ENCODE measurements around the gene ZNF107. TPM values are rescaled to one million over a fixed set of nuclear protein-coding genes. Genes with fewer than 3 reads are reported as not detected.

Gene ZNF107
- total RNA-seq, 1 donor from 2014 or later: 50.5 TPM

- DNase-seq (no peak), ATAC-seq (ENCODE audit: low read depth) (no peak)
- POLR2A ChIA-PET: no interaction called here
- no peaks in the 10 kb centered on the region for H3K4me1 Mint-ChIP-seq
- CTCF ChIA-PET: no interaction called here
- no peak overlapping the region for H3K27ac Mint-ChIP-seq
- no peak overlapping the region for H3K4me3 Mint-ChIP-seq
- H3K9me3 Mint-ChIP-seq: peaks cover 13% of the 10 kb centered on the region
- TF ChIP-seq CTCF (IDR thresholded peaks at IDR 0.05): no peak
- no peaks in the 10 kb centered on the region for H3K27me3 Mint-ChIP-seq
- intact Hi-C loops (cut with micrococcal nuclease): no loop called here
- H3K36me3 Mint-ChIP-seq (ENCODE audit: low read depth): peaks cover 6% of the 10 kb centered on the region
These were observed 81.9 kb downstream of the ZNF107 start for GRCh38 chr7:64747802-64748201.

- peaks cover 7% of the 10 kb centered on the region for H3K9me3 Mint-ChIP-seq
- POLR2A ChIA-PET: no interaction called here
- ATAC-seq (ENCODE audit: low read depth) (no peak), DNase-seq (no peak)
- no peaks in the 10 kb centered on the region for H3K36me3 Mint-ChIP-seq (ENCODE audit: low read depth)
- TF ChIP-seq CTCF (IDR thresholded peaks at IDR 0.05): no peak
- intact Hi-C loops (cut with micrococcal nuclease): no loop called here
- CTCF ChIA-PET: no interaction called here
- no peak overlapping the region for H3K27ac Mint-ChIP-seq
- H3K27me3 Mint-ChIP-seq: no peaks in the 10 kb centered on the region
- no peaks in the 10 kb centered on the region for H3K4me1 Mint-ChIP-seq
- no peak overlapping the region for H3K4me3 Mint-ChIP-seq
These were observed 87.1 kb downstream of the ZNF107 start for GRCh38 chr7:64753032-64753431.

- Mint-ChIP-seq H3K36me3 (ENCODE audit: low read depth) (no peaks in the 10 kb centered on the region), H3K27me3 (no peaks in the 10 kb centered on the region), H3K4me1 (no peaks in the 10 kb centered on the region), H3K27ac (no peak overlapping the region), H3K4me3 (no peak overlapping the region), H3K9me3 (peaks cover 4% of the 10 kb centered on the region)
- intact Hi-C loops (cut with micrococcal nuclease): no loop called here
- TF ChIP-seq CTCF (IDR thresholded peaks at IDR 0.05): no peak
- ChIA-PET POLR2A (no interaction called here), CTCF (no interaction called here)
- no peak for DNase-seq
- ATAC-seq (ENCODE audit: low read depth): no peak
These were observed 89.9 kb downstream of the ZNF107 start for GRCh38 chr7:64755865-64756264.

- ChIA-PET POLR2A (no interaction called here), CTCF (no interaction called here)
- Mint-ChIP-seq H3K9me3 (peaks cover 3% of the 10 kb centered on the region), H3K36me3 (ENCODE audit: low read depth) (no peaks in the 10 kb centered on the region), H3K4me1 (no peaks in the 10 kb centered on the region), H3K27ac (no peak overlapping the region), H3K27me3 (no peaks in the 10 kb centered on the region), H3K4me3 (no peak overlapping the region)
- intact Hi-C loops (cut with micrococcal nuclease): no loop called here
- DNase-seq (no peak), ATAC-seq (ENCODE audit: low read depth) (no peak)
- no peak for TF ChIP-seq CTCF (IDR thresholded peaks at IDR 0.05)
These were observed 92.2 kb downstream of the ZNF107 start for GRCh38 chr7:64758151-64758550.

Other genes starting within 250 kb of the ZNF107 start
- 17.1 and 22.0 TPM in 2 replicates for gene ZNF680, start 103.1 kb upstream of the ZNF107 start, total RNA-seq
- 14.2 and 17.8 TPM in 2 replicates for gene ZNF138, start 128.3 kb downstream of the ZNF107 start, total RNA-seq
- gene ZNF273, start 237.1 kb downstream of the ZNF107 start, total RNA-seq: 10.6 and 12.3 TPM in 2 replicates

Data from activated B cell treated with CpG ODN at 0.5 μM for 24 hours (primary cell).